ENCODE measurements around the gene OR4M2.
"Not testable (repeated sequence)": the region's sequence is repeated elsewhere in the genome, so short reads cannot be mapped to it uniquely, and the experiment has no call there.

Gene OR4M2

GRCh38 chr15:22080227-22080626 is at the start of gene OR4M2:
OR4M2 (plus strand) TSS chr15:22080527; CDS start chr15:22080625, 98 bp downstream.
- not testable (repeated sequence) for ATAC-seq

DNA sequence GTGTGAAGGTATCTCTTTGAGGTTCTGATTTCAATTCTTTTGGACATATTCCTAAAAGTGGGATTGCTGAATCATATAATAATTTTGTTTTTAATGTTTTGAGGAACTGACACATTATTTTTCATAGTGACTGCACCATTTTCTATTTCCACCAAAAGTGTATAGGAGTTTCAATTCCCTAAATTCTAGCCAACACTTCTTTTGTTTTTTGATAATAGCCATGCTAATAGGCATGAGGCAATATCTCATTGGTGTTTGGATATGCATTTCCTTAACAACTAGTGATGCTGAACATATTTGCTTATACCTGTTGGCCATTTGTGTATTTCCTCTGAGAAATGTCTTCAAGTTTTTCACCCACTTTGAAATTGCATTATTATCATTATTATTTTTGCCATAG is 11.1 kb upstream of the OR4M2 start:
- not testable (repeated sequence) for ATAC-seq

- ATAC-seq: not testable (repeated sequence)
Measured at GRCh38 chr15:22081386-22081785, 1.1 kb downstream of the OR4M2 start.

DNA sequence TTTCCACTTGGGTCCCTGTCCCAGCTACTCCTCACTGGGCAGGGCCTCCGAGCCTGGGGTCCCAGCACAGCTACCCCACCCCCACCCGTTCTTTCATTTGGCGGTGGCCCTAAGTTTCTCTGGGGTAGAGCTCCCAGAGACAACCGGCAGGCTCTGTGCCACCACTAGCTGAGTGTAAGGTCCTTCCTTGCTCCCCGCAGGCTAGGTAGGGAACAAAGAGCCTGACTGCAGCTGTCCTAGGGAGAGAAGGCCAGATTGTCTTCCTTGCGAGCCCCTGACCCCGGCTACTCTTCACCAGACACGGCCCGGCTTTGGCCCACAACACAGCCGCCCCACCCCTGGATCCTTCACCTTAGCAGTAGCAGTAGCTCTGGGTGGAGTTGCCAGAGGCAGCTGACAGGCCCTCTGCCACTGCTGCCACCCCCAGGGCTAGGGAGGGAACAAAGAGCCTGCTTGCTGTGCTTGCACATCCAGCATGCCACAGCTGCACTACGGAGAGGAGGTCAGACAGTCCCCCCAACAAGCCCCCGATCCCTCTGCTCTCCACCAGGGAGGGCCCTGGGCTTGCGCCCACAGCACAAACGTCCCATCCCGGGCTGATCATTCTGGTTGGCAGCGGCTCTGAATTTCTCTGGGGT is 18.4 kb downstream of the OR4M2 start:
- peak in 1 of 2 donors; percentile 64 for ATAC-seq

DNA sequence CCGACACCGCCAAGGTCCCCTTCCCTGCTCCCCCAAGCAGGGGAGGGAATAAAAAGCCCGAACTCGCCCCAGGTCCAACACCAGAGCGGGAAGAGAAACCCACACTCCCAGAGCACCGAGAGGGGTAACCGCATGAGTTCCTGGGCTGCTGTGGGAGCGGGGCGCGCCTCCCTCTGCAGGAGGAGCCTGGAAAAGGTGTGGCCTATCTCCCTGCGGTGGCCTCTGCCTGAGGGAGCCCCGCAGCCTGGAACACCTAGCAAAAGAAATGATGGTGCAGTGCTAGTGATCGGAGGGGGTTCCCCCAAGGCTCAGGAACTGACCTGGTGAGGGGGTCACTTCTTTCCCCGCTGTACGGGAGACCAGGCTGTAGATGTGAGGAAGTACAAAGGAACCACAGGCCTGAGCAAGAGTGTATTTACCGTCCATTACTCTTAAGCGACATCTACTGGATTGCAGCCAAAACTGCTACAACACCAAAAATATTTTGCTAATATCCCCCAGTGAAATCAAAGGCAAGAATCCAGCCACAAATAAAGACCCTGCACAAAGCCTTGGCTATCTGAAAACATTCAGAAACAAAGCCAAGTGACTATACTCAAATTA is 19.1 kb downstream of the OR4M2 start:
- ATAC-seq: peak; percentile 66 to 79

GRCh38 chr15:22122033-22122432 is 41.7 kb downstream of the OR4M2 start:
- ATAC-seq: not testable (repeated sequence)
